WTC11 (cell line): ENCODE data around the gene CDH7. TPM values are rescaled to one million over a fixed set of nuclear protein-coding genes. Genes with fewer than 3 reads are reported as not detected.

Experiments used
- CREB1 ChIP-seq: sonication (generic); formaldehyde crosslinking; IDR thresholded peaks from 2 replicates; pipeline ENCODE4 v1.8.0; 2023; ENCODE audit warnings: mild to moderate bottlenecking, missing genetic modification reagents
- E2F5 ChIP-seq: sonication (generic); formaldehyde crosslinking; IDR thresholded peaks from 2 replicates; pipeline ENCODE4 v1.8.1; 2022; ENCODE audit warnings: mild to moderate bottlenecking, moderate library complexity, missing genetic modification reagents
- ELF4 ChIP-seq: sonication (generic); formaldehyde crosslinking; IDR thresholded peaks from 2 replicates; pipeline ENCODE4 v1.8.1; 2022; ENCODE audit warnings: low read depth, mild to moderate bottlenecking, moderate library complexity, missing genetic modification reagents
- EMX1 ChIP-seq: fragments of 250-450 bp; sonication (Bioruptor Pico); IDR thresholded peaks from 2 replicates; pipeline ENCODE4 v1.8.0; 2021; ENCODE audit warnings: mild to moderate bottlenecking
- ETV6 ChIP-seq: sonication (generic); formaldehyde crosslinking; IDR thresholded peaks from 2 replicates; pipeline ENCODE4 v1.8.1; 2022; ENCODE audit warnings: mild to moderate bottlenecking, missing genetic modification reagents
- FOXK1 ChIP-seq: sonication (generic); formaldehyde crosslinking; IDR thresholded peaks from 2 replicates; pipeline ENCODE4 v1.8.0; 2022; ENCODE audit warnings: mild to moderate bottlenecking, moderate library complexity, missing genetic modification reagents
- GTF2I ChIP-seq: fragments of 250-450 bp; sonication (Bioruptor Pico); conservative IDR thresholded peaks from 2 replicates; pipeline ENCODE4 v1.4.0; 2021; ENCODE audit warnings: mild to moderate bottlenecking
- NFYB ChIP-seq: sonication (generic); formaldehyde crosslinking; conservative IDR thresholded peaks from 2 replicates; pipeline ENCODE4 v1.8.0; 2022; ENCODE audit warnings: low read depth, missing genetic modification reagents
- NR3C1 ChIP-seq: sonication (generic); formaldehyde crosslinking; conservative IDR thresholded peaks from 2 replicates; pipeline ENCODE4 v1.8.1; 2023; ENCODE audit warnings: low read depth, mild to moderate bottlenecking, missing genetic modification reagents
- PRRX2 ChIP-seq: fragments of 250-450 bp; sonication (Bioruptor Pico); IDR thresholded peaks from 2 replicates; pipeline ENCODE4 v1.8.0; 2021; ENCODE audit warnings: mild to moderate bottlenecking
- RELA ChIP-seq: sonication (generic); formaldehyde crosslinking; IDR thresholded peaks from 2 replicates; pipeline ENCODE4 v1.8.1; 2022; ENCODE audit warnings: missing genetic modification reagents, mild to moderate bottlenecking, borderline replicate concordance
- SMAD4 ChIP-seq: sonication (generic); formaldehyde crosslinking; IDR thresholded peaks from 2 replicates; pipeline ENCODE4 v1.8.0; 2022; ENCODE audit warnings: mild to moderate bottlenecking, missing genetic modification reagents
- SP1 ChIP-seq: sonication (generic); formaldehyde crosslinking; conservative IDR thresholded peaks from 2 replicates; pipeline ENCODE4 v1.8.1; 2022; ENCODE audit warnings: missing genetic modification reagents
- TCF7 ChIP-seq: sonication (generic); formaldehyde crosslinking; IDR thresholded peaks from 2 replicates; pipeline ENCODE4 v1.8.0; 2022; ENCODE audit warnings: mild to moderate bottlenecking, low read depth, missing genetic modification reagents, moderate library complexity
- ZNF219 ChIP-seq: sonication (generic); formaldehyde crosslinking; IDR thresholded peaks from 2 replicates; pipeline ENCODE4 v1.8.0; 2023; ENCODE audit warnings: missing genetic modification reagents, mild to moderate bottlenecking, borderline replicate concordance
- ZNF281 ChIP-seq: sonication (generic); formaldehyde crosslinking; IDR thresholded peaks from 2 replicates; pipeline ENCODE4 v1.8.0; 2023; ENCODE audit warnings: mild to moderate bottlenecking, missing genetic modification reagents
- ZNF317 ChIP-seq: sonication (generic); formaldehyde crosslinking; IDR thresholded peaks from 2 replicates; pipeline ENCODE4 v1.8.1; 2023; ENCODE audit warnings: low read depth, mild to moderate bottlenecking, moderate library complexity, missing genetic modification reagents, borderline replicate concordance
- ZNF396 ChIP-seq: fragments of 250-450 bp; sonication (Bioruptor Pico); IDR thresholded peaks from 2 replicates; pipeline ENCODE4 v1.8.0; 2021; ENCODE audit warnings: mild to moderate bottlenecking, moderate library complexity, borderline replicate concordance
- ZNF416 ChIP-seq: fragments of 250-450 bp; sonication (Bioruptor Pico); IDR thresholded peaks from 2 replicates; pipeline ENCODE4 v1.9.0; 2021; ENCODE audit warnings: mild to moderate bottlenecking, inconsistent platforms
- ZNF423 ChIP-seq: fragments of 250-450 bp; sonication (Bioruptor Pico); IDR thresholded peaks from 2 replicates; pipeline ENCODE4 v2.1.2; 2022; ENCODE audit warnings: mild to moderate bottlenecking, moderate library complexity
- ZNF512 ChIP-seq: sonication (generic); formaldehyde crosslinking; IDR thresholded peaks from 2 replicates; pipeline ENCODE4 v1.8.1; 2022; ENCODE audit warnings: missing genetic modification reagents, borderline replicate concordance
- ZNF671 ChIP-seq: fragments of 250-450 bp; sonication (Bioruptor Pico); IDR thresholded peaks from 2 replicates; pipeline ENCODE4 v1.8.0; 2021; ENCODE audit warnings: mild to moderate bottlenecking
- total RNA-seq: library from RNA; stranded (reverse); gene quantifications from 3 replicates; pipeline ENCODE4 v1.2.3, GENCODE V29; 2021
- TF ChIP-seq, protein P1 (sequence below): fragments of 250-450 bp; sonication (Bioruptor Pico); conservative IDR thresholded peaks from 2 replicates; pipeline ENCODE4 v1.9.0; 2021; ENCODE audit warnings: mild to moderate bottlenecking
- TF ChIP-seq, protein P2 (sequence below): sonication (generic); formaldehyde crosslinking; IDR thresholded peaks from 2 replicates; pipeline ENCODE4 v1.8.1; 2022; ENCODE audit warnings: mild to moderate bottlenecking, missing genetic modification reagents, moderate library complexity, borderline replicate concordance
- TF ChIP-seq, protein P3 (sequence below): fragments of 200-600 bp; IDR thresholded peaks from 2 replicates; pipeline ENCODE4 v1.8.0; 2022; ENCODE audit warnings: antibody characterized with exemption
- TF ChIP-seq, protein P4 (sequence below): sonication (generic); formaldehyde crosslinking; IDR thresholded peaks from 2 replicates; pipeline ENCODE4 v1.8.1; 2022; ENCODE audit warnings: low read depth, missing genetic modification reagents, borderline replicate concordance

The CDH7 gene
- total RNA-seq, 1 experiment from 2014 or later: 1.3 TPM

DNA sequence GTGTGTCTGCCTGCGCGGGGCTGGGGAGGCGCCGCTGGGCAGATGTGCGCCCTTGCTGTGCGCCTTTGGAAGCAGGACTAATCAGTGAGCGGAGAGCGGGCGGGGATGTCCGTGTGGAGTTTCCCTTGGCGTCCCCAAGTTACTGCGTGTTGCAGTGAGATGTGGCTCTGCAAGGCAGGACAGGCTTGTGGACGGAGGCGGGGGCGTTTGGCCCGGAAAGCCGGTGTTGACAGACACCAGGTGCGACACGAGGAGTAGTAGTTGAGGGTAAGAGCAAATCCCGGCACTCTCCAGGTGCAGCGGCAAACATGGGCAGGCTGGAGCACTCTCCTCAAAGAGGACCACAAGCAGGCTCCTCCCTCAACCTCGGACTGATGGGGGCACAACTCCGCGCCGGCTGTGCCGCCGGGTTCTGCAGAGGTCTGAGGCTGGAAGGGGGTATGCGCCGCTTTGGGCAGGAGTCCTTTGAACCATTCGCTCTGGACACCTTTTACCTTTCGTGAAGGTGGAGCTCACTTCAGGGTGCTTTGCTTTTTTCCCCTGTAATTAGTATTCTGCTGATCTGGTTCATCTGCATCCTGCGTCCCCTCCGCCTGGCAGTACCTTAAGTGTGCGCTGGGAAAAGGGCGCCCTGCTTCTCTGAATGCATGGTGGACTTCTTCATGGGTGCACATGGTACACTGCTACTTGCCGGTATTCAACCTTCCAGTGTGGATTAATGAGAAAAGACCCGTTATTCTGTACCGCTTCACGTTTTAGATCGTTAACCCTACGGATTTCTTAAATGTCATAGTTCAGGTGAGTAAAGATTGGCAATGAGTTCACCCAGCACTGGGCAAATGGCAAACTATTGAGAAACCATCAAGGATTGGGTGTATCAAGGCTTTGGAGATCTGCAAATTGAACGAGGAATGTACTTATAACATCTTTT, 608 bp downstream of the CDH7 start (continued):
- 0 out of 2 replicates have a peak, but pooled peaks have one; percentile 12 for TF ChIP-seq CREB1 (CRISPR knock-in tag)
- no peak for TF ChIP-seq NR3C1 (CRISPR knock-in tag)
- TF ChIP-seq ELF4: no peak; the same call in 1 of the 2 replicates
- TF ChIP-seq, protein P1, sequence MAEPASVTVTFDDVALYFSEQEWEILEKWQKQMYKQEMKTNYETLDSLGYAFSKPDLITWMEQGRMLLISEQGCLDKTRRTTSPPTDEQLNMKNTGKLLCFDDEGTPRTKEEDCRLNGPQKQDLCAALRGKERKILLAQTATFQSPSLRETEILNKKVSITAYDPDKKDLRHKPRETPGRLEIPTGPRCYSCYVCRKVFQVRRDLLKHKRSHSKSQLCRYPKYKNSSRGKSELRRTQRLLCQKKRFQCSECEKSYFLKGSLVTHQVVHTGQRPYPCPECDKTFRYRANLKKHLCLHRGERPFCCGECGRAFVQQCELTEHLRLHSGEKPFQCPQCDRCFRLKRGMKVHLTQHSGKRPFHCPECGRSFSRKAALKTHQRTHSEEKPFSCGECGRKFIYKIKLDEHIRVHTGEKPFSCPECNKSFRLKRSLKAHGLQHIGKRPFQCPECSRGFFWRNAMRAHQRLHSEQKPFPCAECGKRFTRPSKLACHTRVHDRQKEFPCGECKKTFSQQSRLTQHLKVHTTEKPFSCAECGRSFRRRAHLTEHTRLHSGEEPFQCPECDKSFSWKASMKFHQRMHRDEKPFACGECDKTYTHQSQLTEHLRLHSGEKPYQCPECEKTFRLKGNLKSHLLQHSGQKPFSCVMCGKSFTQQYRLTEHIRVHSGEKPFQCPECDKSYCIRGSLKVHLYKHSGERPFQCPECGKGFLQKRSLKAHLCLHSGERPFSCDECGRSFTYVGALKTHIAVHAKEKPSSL (CRISPR knock-in tag): no peak
- TF ChIP-seq, protein P2, sequence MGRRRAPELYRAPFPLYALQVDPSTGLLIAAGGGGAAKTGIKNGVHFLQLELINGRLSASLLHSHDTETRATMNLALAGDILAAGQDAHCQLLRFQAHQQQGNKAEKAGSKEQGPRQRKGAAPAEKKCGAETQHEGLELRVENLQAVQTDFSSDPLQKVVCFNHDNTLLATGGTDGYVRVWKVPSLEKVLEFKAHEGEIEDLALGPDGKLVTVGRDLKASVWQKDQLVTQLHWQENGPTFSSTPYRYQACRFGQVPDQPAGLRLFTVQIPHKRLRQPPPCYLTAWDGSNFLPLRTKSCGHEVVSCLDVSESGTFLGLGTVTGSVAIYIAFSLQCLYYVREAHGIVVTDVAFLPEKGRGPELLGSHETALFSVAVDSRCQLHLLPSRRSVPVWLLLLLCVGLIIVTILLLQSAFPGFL (CRISPR knock-in tag): no peak
- TF ChIP-seq FOXK1 (CRISPR knock-in tag): peak; percentile 66
- TF ChIP-seq, protein P3, sequence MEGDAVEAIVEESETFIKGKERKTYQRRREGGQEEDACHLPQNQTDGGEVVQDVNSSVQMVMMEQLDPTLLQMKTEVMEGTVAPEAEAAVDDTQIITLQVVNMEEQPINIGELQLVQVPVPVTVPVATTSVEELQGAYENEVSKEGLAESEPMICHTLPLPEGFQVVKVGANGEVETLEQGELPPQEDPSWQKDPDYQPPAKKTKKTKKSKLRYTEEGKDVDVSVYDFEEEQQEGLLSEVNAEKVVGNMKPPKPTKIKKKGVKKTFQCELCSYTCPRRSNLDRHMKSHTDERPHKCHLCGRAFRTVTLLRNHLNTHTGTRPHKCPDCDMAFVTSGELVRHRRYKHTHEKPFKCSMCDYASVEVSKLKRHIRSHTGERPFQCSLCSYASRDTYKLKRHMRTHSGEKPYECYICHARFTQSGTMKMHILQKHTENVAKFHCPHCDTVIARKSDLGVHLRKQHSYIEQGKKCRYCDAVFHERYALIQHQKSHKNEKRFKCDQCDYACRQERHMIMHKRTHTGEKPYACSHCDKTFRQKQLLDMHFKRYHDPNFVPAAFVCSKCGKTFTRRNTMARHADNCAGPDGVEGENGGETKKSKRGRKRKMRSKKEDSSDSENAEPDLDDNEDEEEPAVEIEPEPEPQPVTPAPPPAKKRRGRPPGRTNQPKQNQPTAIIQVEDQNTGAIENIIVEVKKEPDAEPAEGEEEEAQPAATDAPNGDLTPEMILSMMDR: no peak
- TF ChIP-seq ZNF281: no peak
- TF ChIP-seq SP1 (CRISPR knock-in tag): no peak; the same call in 1 of the 2 replicates
- TF ChIP-seq RELA: no peak
- no peak for TF ChIP-seq PRRX2
- TF ChIP-seq ZNF416: no peak
- TF ChIP-seq, protein P4, sequence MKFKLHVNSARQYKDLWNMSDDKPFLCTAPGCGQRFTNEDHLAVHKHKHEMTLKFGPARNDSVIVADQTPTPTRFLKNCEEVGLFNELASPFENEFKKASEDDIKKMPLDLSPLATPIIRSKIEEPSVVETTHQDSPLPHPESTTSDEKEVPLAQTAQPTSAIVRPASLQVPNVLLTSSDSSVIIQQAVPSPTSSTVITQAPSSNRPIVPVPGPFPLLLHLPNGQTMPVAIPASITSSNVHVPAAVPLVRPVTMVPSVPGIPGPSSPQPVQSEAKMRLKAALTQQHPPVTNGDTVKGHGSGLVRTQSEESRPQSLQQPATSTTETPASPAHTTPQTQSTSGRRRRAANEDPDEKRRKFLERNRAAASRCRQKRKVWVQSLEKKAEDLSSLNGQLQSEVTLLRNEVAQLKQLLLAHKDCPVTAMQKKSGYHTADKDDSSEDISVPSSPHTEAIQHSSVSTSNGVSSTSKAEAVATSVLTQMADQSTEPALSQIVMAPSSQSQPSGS (CRISPR knock-in tag): no peak
- TF ChIP-seq SMAD4: peak; percentile 23; the same call in 1 of the 2 replicates
- no peak for TF ChIP-seq E2F5
- TF ChIP-seq ZNF671 (CRISPR knock-in tag): no peak
- no peak for TF ChIP-seq GTF2I (CRISPR knock-in tag)
- TF ChIP-seq ETV6: peak; percentile 70
- TF ChIP-seq ZNF396 (CRISPR knock-in tag): no peak
- TF ChIP-seq TCF7: no peak
- TF ChIP-seq ZNF219 (CRISPR knock-in tag): no peak
- TF ChIP-seq ZNF512 (CRISPR knock-in tag): no peak
- no peak for TF ChIP-seq EMX1 (CRISPR knock-in tag)
- no peak for TF ChIP-seq ZNF317
- TF ChIP-seq ZNF423: no peak
- TF ChIP-seq NFYB (CRISPR knock-in tag): no peak
